ENCODE data around the gene CRTC2.

Gene CRTC2

GRCh38 chr1:153933430-153933829, 25.0 kb downstream of the CRTC2 start:
- no peak overlapping the region for H3K4me2 ChIP-seq
- peaks cover 0 to 99% (median 6%) of the 10 kb centered on the region in 11 experiments; a peak in 13 of 22 replicates for H4K20me1 ChIP-seq
- no peak overlapping the region for H3K27ac ChIP-seq
- H3K36me3 ChIP-seq = peaks cover 85 to 100% (median 95%) of the 10 kb centered on the region in 11 experiments
- TF ChIP-seq Cebpa-rat (IDR thresholded peaks at IDR 0.05) = no peak
- H3K4me1 ChIP-seq = peaks cover 16 to 42% (median 25%) of the 10 kb centered on the region in 10 experiments
- peak overlapping the region in 1 of 11 experiments; percentile 2; a peak in 1 of 22 replicates for H3K9ac ChIP-seq
- H3K4me3 ChIP-seq = no peak overlapping the region
- no peaks in the 10 kb centered on the region for H3K9me3 ChIP-seq (replicated peaks in 1 of 11)
- H3K27me3 ChIP-seq = no peaks in the 10 kb centered on the region

GRCh38 chr1:153932156-153933131, 26.0 kb downstream of the CRTC2 start:
- Histone ChIP-seq H3K36me3 (peaks cover 76 to 95% (median 85%) of the 10 kb centered on the region in 11 experiments), H3K4me2 (no peak overlapping the region), H3K27ac (no peak overlapping the region), H3K9ac (0 out of 22 replicates have a peak overlapping the region, but pooled peaks of 1 of the 11 experiments have one; percentile 5), H3K4me3 (no peak overlapping the region), H4K20me1 (peaks cover 0 to 93% (median 6%) of the 10 kb centered on the region in 11 experiments; a peak in 13 of 22 replicates), H3K4me1 (peaks cover 26 to 45% (median 35%) of the 10 kb centered on the region in 10 experiments), H3K9me3 (replicated peaks in 1 of 11) (no peaks in the 10 kb centered on the region), H3K27me3 (no peaks in the 10 kb centered on the region)
- TF ChIP-seq Cebpa-rat (IDR thresholded peaks at IDR 0.05) = no peak

GRCh38 chr1:153929981-153930948, 28.1 kb downstream of the CRTC2 start:
- Histone ChIP-seq H3K27ac (peak overlapping the region in 1 of 11 experiments; percentile 56; a peak in 1 of 22 replicates), H3K4me1 (peaks cover 36 to 44% (median 39%) of the 10 kb centered on the region in 10 experiments), H3K9me3 (replicated peaks in 1 of 11) (no peaks in the 10 kb centered on the region), H3K27me3 (no peaks in the 10 kb centered on the region), H3K9ac (no peak overlapping the region), H3K36me3 (peaks cover 54 to 73% (median 64%) of the 10 kb centered on the region in 11 experiments), H3K4me2 (peak overlapping the region in 7 of 11 experiments; percentile 10 to 61 (median 48); a peak in 7 of 22 replicates), H4K20me1 (peaks cover 0 to 71% (median 6%) of the 10 kb centered on the region in 11 experiments; a peak in 13 of 22 replicates), H3K4me3 (no peak overlapping the region)
- TF ChIP-seq Cebpa-rat (IDR thresholded peaks at IDR 0.05) = no peak

GRCh38 chr1:153929426-153929825, 29.0 kb downstream of the CRTC2 start:
- Histone ChIP-seq H3K9me3 (replicated peaks in 1 of 11) (no peaks in the 10 kb centered on the region), H4K20me1 (peaks cover 0 to 63% (median 6%) of the 10 kb centered on the region in 11 experiments; a peak in 12 of 22 replicates), H3K4me3 (no peak overlapping the region), H3K27me3 (no peaks in the 10 kb centered on the region), H3K36me3 (peaks cover 46 to 64% (median 55%) of the 10 kb centered on the region in 11 experiments), H3K4me1 (peaks cover 38 to 48% (median 43%) of the 10 kb centered on the region in 10 experiments), H3K9ac (peak overlapping the region in 4 of 11 experiments; percentile 1 to 24 (median 10); a peak in 3 of 22 replicates), H3K4me2 (peak overlapping the region in 10 of 11 experiments; percentile 19 to 69 (median 54); a peak in 19 of 22 replicates), H3K27ac (peak overlapping the region in 8 of 11 experiments; percentile 8 to 57 (median 24); a peak in 8 of 22 replicates)
- no peak for TF ChIP-seq Cebpa-rat (IDR thresholded peaks at IDR 0.05)

- peak overlapping the region in 8 of 11 experiments; percentile 8 to 57 (median 24); a peak in 10 of 22 replicates for H3K27ac ChIP-seq
- H3K4me1 ChIP-seq = peaks cover 42 to 53% (median 48%) of the 10 kb centered on the region in 10 experiments
- no peaks in the 10 kb centered on the region for H3K9me3 ChIP-seq (replicated peaks in 1 of 11)
- H3K36me3 ChIP-seq = peaks cover 40 to 59% (median 50%) of the 10 kb centered on the region in 11 experiments
- peaks cover 0 to 57% (median 6%) of the 10 kb centered on the region in 11 experiments; a peak in 10 of 22 replicates for H4K20me1 ChIP-seq
- no peak for TF ChIP-seq Cebpa-rat (IDR thresholded peaks at IDR 0.05)
- H3K4me3 ChIP-seq = no peak overlapping the region
- H3K27me3 ChIP-seq = no peaks in the 10 kb centered on the region
- peak overlapping the region in 4 of 11 experiments; percentile 5 to 41 (median 24); a peak in 5 of 22 replicates for H3K9ac ChIP-seq
- peak overlapping the region in 10 of 11 experiments; percentile 19 to 69 (median 54); a peak in 21 of 22 replicates for H3K4me2 ChIP-seq
These were observed 29.5 kb downstream of the CRTC2 start for GRCh38 chr1:153928791-153929341.

GRCh38 chr1:153928245-153928644, 30.2 kb downstream of the CRTC2 start:
- H3K4me1 ChIP-seq = peaks cover 38 to 55% (median 51%) of the 10 kb centered on the region in 10 experiments
- peak overlapping the region in 2 of 11 experiments; percentile 34 to 41; a peak in 3 of 22 replicates for H3K9ac ChIP-seq
- peak overlapping the region in 8 of 11 experiments; percentile 5 to 57 (median 14); a peak in 10 of 22 replicates for H3K27ac ChIP-seq
- H3K36me3 ChIP-seq = peaks cover 34 to 53% (median 43%) of the 10 kb centered on the region in 11 experiments
- no peaks in the 10 kb centered on the region for H3K27me3 ChIP-seq
- no peak overlapping the region for H3K4me3 ChIP-seq
- no peaks in the 10 kb centered on the region for H3K9me3 ChIP-seq (replicated peaks in 1 of 11)
- peaks cover 0 to 51% (median under 1%) of the 10 kb centered on the region in 11 experiments; a peak in 9 of 22 replicates for H4K20me1 ChIP-seq
- peak overlapping the region in 10 of 11 experiments; percentile 19 to 69 (median 54); a peak in 17 of 22 replicates for H3K4me2 ChIP-seq
- TF ChIP-seq Cebpa-rat (IDR thresholded peaks at IDR 0.05) = no peak

GRCh38 chr1:153926405-153926804, 32.0 kb downstream of the CRTC2 start:
- Histone ChIP-seq H3K4me1 (peaks cover 40 to 56% (median 52%) of the 10 kb centered on the region in 10 experiments), H3K36me3 (peaks cover 18 to 34% (median 26%) of the 10 kb centered on the region in 11 experiments; a peak in 21 of 22 replicates), H3K27me3 (no peaks in the 10 kb centered on the region), H3K4me2 (peak overlapping the region in 5 of 11 experiments; percentile 23 to 62 (median 48); a peak in 5 of 22 replicates), H4K20me1 (peaks cover 5 to 39% (median 7%) of the 10 kb centered on the region in 11 experiments; a peak in 15 of 22 replicates), H3K9ac (no peak overlapping the region), H3K9me3 (replicated peaks in 1 of 11) (no peaks in the 10 kb centered on the region), H3K27ac (0 out of 22 replicates have a peak overlapping the region, but pooled peaks of 1 of the 11 experiments have one; percentile 29), H3K4me3 (no peak overlapping the region)
- TF ChIP-seq Cebpa-rat (IDR thresholded peaks at IDR 0.05) = no peak
